ENCODE measurements around the gene SNAPC2. TPM values are rescaled to one million over a fixed set of nuclear protein-coding genes. Genes with fewer than 3 reads are reported as not detected.
A peak's percentile ranks its signal among the peaks of the same experiment; 100 is the strongest.

The SNAPC2 gene
- total and polyA plus RNA-seq, 2 donors (not counting 1 experiment from before 2014, with no cell fraction given): 19.9 to 21.7 TPM

DNA sequence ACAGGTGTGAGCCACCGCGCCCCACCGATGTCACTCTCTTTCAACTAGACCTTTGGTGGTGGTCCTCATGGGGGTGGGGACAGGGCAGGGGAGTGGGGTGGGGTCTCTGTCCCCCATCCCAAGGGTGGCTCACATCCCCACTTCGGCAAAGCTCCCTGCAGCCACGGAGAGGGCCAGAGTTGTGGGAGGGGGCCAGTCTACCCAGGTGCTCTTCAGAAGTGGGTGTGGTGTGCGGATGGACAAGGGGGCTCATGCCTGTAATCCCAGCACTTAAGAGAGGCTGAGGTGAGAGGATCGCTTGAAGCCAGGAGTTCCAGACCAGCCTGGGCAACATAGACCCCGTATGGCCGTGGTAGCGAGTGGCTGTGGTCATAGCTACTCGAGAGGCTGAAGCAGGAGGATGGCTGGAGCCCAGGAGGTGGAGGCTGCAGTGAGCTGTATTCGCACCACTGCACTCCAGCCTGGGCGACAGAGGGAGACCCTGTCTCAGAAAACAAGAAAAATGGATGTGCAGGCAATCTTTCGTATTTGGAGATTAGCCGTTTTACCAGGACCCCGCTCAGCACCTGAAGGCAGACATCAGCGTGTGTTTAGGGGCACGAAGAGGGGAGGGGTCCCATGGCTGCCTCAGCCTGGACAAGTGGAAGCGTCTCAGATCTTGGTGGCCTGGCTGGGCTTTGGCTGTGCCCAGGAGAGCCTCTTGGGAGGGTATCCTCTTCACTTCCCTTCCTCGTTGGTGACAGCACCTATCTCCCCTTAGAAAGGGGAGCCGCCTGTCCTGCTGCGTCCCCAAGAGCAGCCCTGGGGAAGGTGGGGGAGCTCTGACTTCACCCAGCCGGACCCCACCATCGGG is 4.7 kb upstream of the SNAPC2 start:
- Histone ChIP-seq H3K4me2 (replicated peaks; ENCODE audit: low read depth, low read length, poor library complexity, severe bottlenecking) (peak overlapping the region; percentile 87), H3K27me3 (replicated peaks in 1 of 4; ENCODE audit: control extremely low read depth in 1 of 4, control insufficient read depth in 3 of 4, insufficient read depth in 4 of 4, low read length in 3 of 4) (peaks cover 0 to 47% (median 25%) of the 10 kb centered on the region in 4 experiments), H3K9ac (ENCODE audit: low read length) (peak overlapping the region; percentile 52), H2AFZ (ENCODE audit: insufficient read depth, low read depth, low read length, poor library complexity, severe bottlenecking) (peak overlapping the region; percentile 44), H3K4me1 (ENCODE audit: control insufficient read depth in 2 of 2, insufficient read depth in 2 of 2, low read length in 2 of 2) (peaks cover 44 to 47% of the 10 kb centered on the region in 2 donors), H3K27ac (ENCODE audit: low read length in 2 of 2) (no peak overlapping the region), H3K36me3 (replicated peaks in 1 of 2; ENCODE audit: control extremely low read depth in 1 of 2, control insufficient read depth in 1 of 2, extremely low read depth in 1 of 2, insufficient read depth in 2 of 2, low read length in 1 of 2) (peaks cover 3 to 18% of the 10 kb centered on the region in 2 experiments), H3K4me3 (ENCODE audit: control extremely low read depth in 1 of 5, extremely low read depth in 1 of 5, insufficient read depth in 1 of 5, low read depth in 2 of 5, low read length in 4 of 5) (peak overlapping the region in 4 of 5 experiments; percentile 18 to 48 (median 30)), H3K79me2 (ENCODE audit: control insufficient read depth, insufficient read depth, low read length) (peaks cover 3% of the 10 kb centered on the region), H3K9me3 (ENCODE audit: control extremely low read depth in 1 of 3, control insufficient read depth in 2 of 3, insufficient read depth in 1 of 3, low read length in 2 of 3) (peaks cover 0 to 28% (median 0%) of the 10 kb centered on the region in 3 donors), H4K20me1 (ENCODE audit: control insufficient read depth, insufficient read depth, low read length, poor library complexity, severe bottlenecking) (peaks cover 55% of the 10 kb centered on the region)
- ChIA-PET POLR2A (interaction anchor here (0.5 to 1.7 kb wide), 2 partner anchors 12 to 263 kb away, joined by 3 to 6 read pairs; partner anchors contain the start of gene MAP2K7), CTCF (interaction anchor here (3.7 kb wide), 1 partner anchor 29 kb away, joined by 21 read pairs; the partner anchor contains the start of gene TIMM44)
- Mint-ChIP-seq H3K4me3 (peak overlapping the region; percentile 68), H3K4me1 (peaks cover 29% of the 10 kb centered on the region), H3K9me3 (ENCODE audit: insufficient read depth) (no peaks in the 10 kb centered on the region), H3K27me3 (peaks cover 24% of the 10 kb centered on the region), H3K27ac (peak overlapping the region; percentile 67)
- intact Hi-C loops (cut with micrococcal nuclease): no loop called here
- TF ChIP-seq, protein P1, sequence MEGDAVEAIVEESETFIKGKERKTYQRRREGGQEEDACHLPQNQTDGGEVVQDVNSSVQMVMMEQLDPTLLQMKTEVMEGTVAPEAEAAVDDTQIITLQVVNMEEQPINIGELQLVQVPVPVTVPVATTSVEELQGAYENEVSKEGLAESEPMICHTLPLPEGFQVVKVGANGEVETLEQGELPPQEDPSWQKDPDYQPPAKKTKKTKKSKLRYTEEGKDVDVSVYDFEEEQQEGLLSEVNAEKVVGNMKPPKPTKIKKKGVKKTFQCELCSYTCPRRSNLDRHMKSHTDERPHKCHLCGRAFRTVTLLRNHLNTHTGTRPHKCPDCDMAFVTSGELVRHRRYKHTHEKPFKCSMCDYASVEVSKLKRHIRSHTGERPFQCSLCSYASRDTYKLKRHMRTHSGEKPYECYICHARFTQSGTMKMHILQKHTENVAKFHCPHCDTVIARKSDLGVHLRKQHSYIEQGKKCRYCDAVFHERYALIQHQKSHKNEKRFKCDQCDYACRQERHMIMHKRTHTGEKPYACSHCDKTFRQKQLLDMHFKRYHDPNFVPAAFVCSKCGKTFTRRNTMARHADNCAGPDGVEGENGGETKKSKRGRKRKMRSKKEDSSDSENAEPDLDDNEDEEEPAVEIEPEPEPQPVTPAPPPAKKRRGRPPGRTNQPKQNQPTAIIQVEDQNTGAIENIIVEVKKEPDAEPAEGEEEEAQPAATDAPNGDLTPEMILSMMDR (IDR thresholded peaks at IDR 0.05): no peak
- TF ChIP-seq EZH2 (IDR thresholded peaks at IDR 0.05; ENCODE audit: borderline replicate concordance, insufficient read depth, low read depth, low read length, poor library complexity, severe bottlenecking): no peak
- peak; percentile 42 for DNase-seq
- ATAC-seq (ENCODE audit: low read depth): no peak
- WGBS (ENCODE audit: insufficient coverage): 49% methylated on average over 20 of the region's 24 CpGs
